DOHH2 (cell line): ENCODE data around the gene CDK17.

Source experiments
- H3F3A ChIP-seq: fragments of 200-600 bp; sonication (generic), shearing (Covaris generic); 2 replicates; pipeline ENCODE4 v1.6.0; 2016; ENCODE audit warnings: antibody characterized with exemption, mild to moderate bottlenecking; ENCODE audit not compliant: control insufficient read depth, insufficient read depth
- H3K27ac ChIP-seq: fragments of 200-600 bp; sonication (generic); 2 replicates; pipeline ENCODE4 v1.5.1; 2014; ENCODE audit warnings: low read depth, mild to moderate bottlenecking, low read length, moderate library complexity
- H3K27me3 ChIP-seq: fragments of 200-600 bp; sonication (generic); 2 replicates; pipeline ENCODE4 v1.6.1; 2014; ENCODE audit warnings: mild to moderate bottlenecking, low read length, mixed read lengths; ENCODE audit not compliant: control insufficient read depth
- H3K36me3 ChIP-seq: fragments of 200-600 bp; sonication (generic); 2 replicates; pipeline ENCODE4 v1.6.1; 2014; ENCODE audit warnings: mild to moderate bottlenecking, low read length, moderate library complexity, mixed read lengths; ENCODE audit not compliant: control insufficient read depth
- H3K4me1 ChIP-seq: fragments of 200-600 bp; sonication (generic); 2 replicates; pipeline ENCODE4 v1.6.1; 2014; ENCODE audit warnings: mild to moderate bottlenecking, low read length, mixed read lengths; ENCODE audit not compliant: control insufficient read depth
- H3K4me2 ChIP-seq: fragments of 200-600 bp; sonication (generic); 2 replicates; pipeline ENCODE4 v1.6.0; 2014; ENCODE audit warnings: mild to moderate bottlenecking, low read length, moderate library complexity
- H3K4me3 ChIP-seq: fragments of 200-600 bp; sonication (generic); 2 replicates; pipeline ENCODE4 v1.5.1; 2014; ENCODE audit warnings: mild to moderate bottlenecking, low read length, mixed read lengths
- H3K79me2 ChIP-seq: fragments of 200-600 bp; sonication (generic); 2 replicates; pipeline ENCODE4 v1.6.1; 2014; ENCODE audit warnings: mild to moderate bottlenecking, low read length, mixed read lengths; ENCODE audit not compliant: control insufficient read depth
- H3K9me2 ChIP-seq: fragments of 200-600 bp; sonication (generic); replicated peaks from 2 replicates; pipeline ENCODE4 v1.6.1; 2014; ENCODE audit warnings: mild to moderate bottlenecking, low read length, mixed read lengths; ENCODE audit not compliant: control insufficient read depth
- H3K9me3 ChIP-seq: fragments of 200-600 bp; sonication (generic); 2 replicates; pipeline ENCODE4 v1.6.1; 2014; ENCODE audit warnings: antibody characterized with exemption, low read length, mixed read lengths; ENCODE audit not compliant: control insufficient read depth, insufficient read depth
- H4K20me1 ChIP-seq: fragments of 200-600 bp; sonication (generic); 2 replicates; pipeline ENCODE4 v1.6.0; 2014; ENCODE audit warnings: low read depth, mild to moderate bottlenecking, antibody characterized with exemption, low read length, moderate library complexity; ENCODE audit not compliant: control insufficient read depth, insufficient read depth
- CTCF ChIP-seq: fragments of 200-600 bp; sonication (generic); IDR thresholded peaks from one replicate; pipeline ENCODE4 v1.5.1; 2014; ENCODE audit warnings: antibody characterized with exemption, mild to moderate bottlenecking, low read depth, low read length; ENCODE audit not compliant: poor library complexity, severe bottlenecking
- EZH2phosphoT487 ChIP-seq: fragments of 200-600 bp; sonication (generic); IDR thresholded peaks from 2 replicates; pipeline ENCODE4 v1.6.1; 2017; ENCODE audit warnings: borderline replicate concordance, mild to moderate bottlenecking, antibody characterized with exemption, low read length, moderate library complexity, mixed read lengths

Gene CDK17

GRCh38 chr12:96233939-96234461 lies 166.2 kb downstream of the CDK17 start:
- H3K79me2 ChIP-seq, result peaks cover 11% of the 10 kb centered on the region; the same call in 1 of the 2 replicates

GRCh38 chr12:96233168-96233567 lies 167.1 kb downstream of the CDK17 start:
- Histone ChIP-seq H3K4me2 (no peak overlapping the region), H3F3A (no peaks in the 10 kb centered on the region), H3K4me3 (no peak overlapping the region), H3K9me2 (no peaks in the 10 kb centered on the region), H3K79me2 (peaks cover 6% of the 10 kb centered on the region; the same call in 1 of the 2 replicates), H3K9me3 (no peaks in the 10 kb centered on the region), H3K27me3 (no peaks in the 10 kb centered on the region), H3K27ac (no peak overlapping the region), H4K20me1 (no peaks in the 10 kb centered on the region), H3K36me3 (no peaks in the 10 kb centered on the region; the same call in none of the 2 replicates), H3K4me1 (no peaks in the 10 kb centered on the region)
- TF ChIP-seq EZH2phosphoT487 (no peak), CTCF (no peak)

More at GRCh38 chr12:96233939-96234461, 166.2 kb downstream of the CDK17 start:
- TF ChIP-seq CTCF (no peak), EZH2phosphoT487 (no peak)
- H3K4me2 ChIP-seq, result no peak overlapping the region
- H4K20me1 ChIP-seq, result 0 out of 2 replicates have a peak, but pooled peaks cover 3% of the 10 kb centered on the region
- H3K4me3 ChIP-seq, result no peak overlapping the region
- H3K36me3 ChIP-seq, result no peaks in the 10 kb centered on the region; the same call in none of the 2 replicates
- no peaks in the 10 kb centered on the region for H3K27me3 ChIP-seq
- no peaks in the 10 kb centered on the region for H3F3A ChIP-seq
- no peaks in the 10 kb centered on the region for H3K4me1 ChIP-seq
- no peak overlapping the region for H3K27ac ChIP-seq
- H3K9me3 ChIP-seq, result no peaks in the 10 kb centered on the region
- no peaks in the 10 kb centered on the region for H3K9me2 ChIP-seq

- no peak overlapping the region for H3K4me2 ChIP-seq
- no peaks in the 10 kb centered on the region for H4K20me1 ChIP-seq
- H3K4me3 ChIP-seq, result no peak overlapping the region
- no peaks in the 10 kb centered on the region for H3K4me1 ChIP-seq
- H3K27ac ChIP-seq, result no peak overlapping the region
- H3K9me2 ChIP-seq, result no peaks in the 10 kb centered on the region
- TF ChIP-seq CTCF (no peak), EZH2phosphoT487 (no peak)
- no peaks in the 10 kb centered on the region for H3K79me2 ChIP-seq
- H3K36me3 ChIP-seq, result no peaks in the 10 kb centered on the region; the same call in none of the 2 replicates
- no peaks in the 10 kb centered on the region for H3F3A ChIP-seq
- H3K9me3 ChIP-seq, result no peaks in the 10 kb centered on the region
- no peaks in the 10 kb centered on the region for H3K27me3 ChIP-seq
These were observed 169.6 kb downstream of the CDK17 start for GRCh38 chr12:96230646-96231045.
